SKM-1 treated with dmso at 0.1 percent for 144 hours (cell line): ENCODE results near the gene LAMA2.

Experiments
- DNase-seq: peaks from one replicate; lab custom pipeline; 2025; ENCODE audit not compliant: unreplicated experiment; lab: John Stamatoyannopoulos, UW

The LAMA2 gene

GRCh38 chr6:129544892-129545612 lies 662.1 kb downstream of the LAMA2 start:
- DNase-seq = no peak

- no peak for DNase-seq
Measured at GRCh38 chr6:129546702-129547101, 663.8 kb downstream of the LAMA2 start.

- no peak for DNase-seq
Measured at GRCh38 chr6:129551486-129551885, 668.5 kb downstream of the LAMA2 start.

- DNase-seq = no peak
Measured at GRCh38 chr6:129552413-129552812, 669.5 kb downstream of the LAMA2 start.

GRCh38 chr6:129555206-129555832 lies 672.4 kb downstream of the LAMA2 start:
- no peak for DNase-seq

GRCh38 chr6:129558248-129558647 lies 675.3 kb downstream of the LAMA2 start:
- DNase-seq = no peak

- no peak for DNase-seq
Measured at GRCh38 chr6:129565366-129565765, 682.4 kb downstream of the LAMA2 start.

- DNase-seq = no peak
Measured at GRCh38 chr6:129565811-129566210, 682.9 kb downstream of the LAMA2 start.
